IMR-90 (cell line): ENCODE measurements around the gene DLGAP4.

Source experiments
- CEBPB ChIP-seq: IDR thresholded peaks from 2 replicates; pipeline ENCODE4 v1.6.1; 2012; ENCODE audit warnings: low read depth, low read length, improper control_type of control experiment
- FOS ChIP-seq: fragments of 150-350 bp; IDR thresholded peaks from 2 replicates; pipeline ENCODE4 v1.6.1; 2016; ENCODE audit warnings: low read depth, low read length
- POLR2A ChIP-seq: IDR thresholded peaks from 2 replicates; pipeline ENCODE4 v1.6.1; 2012; ENCODE audit warnings: mild to moderate bottlenecking, low read depth, low read length
- RAD21 ChIP-seq: IDR thresholded peaks from 2 replicates; pipeline ENCODE4 v1.6.1; 2012; ENCODE audit warnings: low read length, improper control_type of control experiment
- RCOR1 ChIP-seq: IDR thresholded peaks from 2 replicates; pipeline ENCODE4 v1.6.1; 2012; ENCODE audit warnings: mild to moderate bottlenecking, low read length, improper control_type of control experiment; ENCODE audit not compliant: insufficient replicate concordance
- RFX5 ChIP-seq: IDR thresholded peaks from 2 replicates; pipeline ENCODE4 v1.8.0; 2012; ENCODE audit warnings: low read depth, mild to moderate bottlenecking, low read length, moderate library complexity
- SMC3 ChIP-seq: fragments of 150-350 bp; IDR thresholded peaks from 2 replicates; pipeline ENCODE4 v1.6.1; 2016; ENCODE audit warnings: low read depth, mild to moderate bottlenecking, antibody characterized with exemption, low read length, moderate library complexity
- TF ChIP-seq, protein P1 (sequence below): conservative IDR thresholded peaks from 2 replicates; pipeline ENCODE4 v1.5.1; 2012; ENCODE audit warnings: mild to moderate bottlenecking, low read depth, low read length, improper control_type of control experiment
- TF ChIP-seq, protein P2 (sequence below): fragments of 150-350 bp; IDR thresholded peaks from 2 replicates; pipeline ENCODE4 v1.6.1; 2017; ENCODE audit warnings: mild to moderate bottlenecking, antibody characterized with exemption, low read length, low read depth

DNA sequence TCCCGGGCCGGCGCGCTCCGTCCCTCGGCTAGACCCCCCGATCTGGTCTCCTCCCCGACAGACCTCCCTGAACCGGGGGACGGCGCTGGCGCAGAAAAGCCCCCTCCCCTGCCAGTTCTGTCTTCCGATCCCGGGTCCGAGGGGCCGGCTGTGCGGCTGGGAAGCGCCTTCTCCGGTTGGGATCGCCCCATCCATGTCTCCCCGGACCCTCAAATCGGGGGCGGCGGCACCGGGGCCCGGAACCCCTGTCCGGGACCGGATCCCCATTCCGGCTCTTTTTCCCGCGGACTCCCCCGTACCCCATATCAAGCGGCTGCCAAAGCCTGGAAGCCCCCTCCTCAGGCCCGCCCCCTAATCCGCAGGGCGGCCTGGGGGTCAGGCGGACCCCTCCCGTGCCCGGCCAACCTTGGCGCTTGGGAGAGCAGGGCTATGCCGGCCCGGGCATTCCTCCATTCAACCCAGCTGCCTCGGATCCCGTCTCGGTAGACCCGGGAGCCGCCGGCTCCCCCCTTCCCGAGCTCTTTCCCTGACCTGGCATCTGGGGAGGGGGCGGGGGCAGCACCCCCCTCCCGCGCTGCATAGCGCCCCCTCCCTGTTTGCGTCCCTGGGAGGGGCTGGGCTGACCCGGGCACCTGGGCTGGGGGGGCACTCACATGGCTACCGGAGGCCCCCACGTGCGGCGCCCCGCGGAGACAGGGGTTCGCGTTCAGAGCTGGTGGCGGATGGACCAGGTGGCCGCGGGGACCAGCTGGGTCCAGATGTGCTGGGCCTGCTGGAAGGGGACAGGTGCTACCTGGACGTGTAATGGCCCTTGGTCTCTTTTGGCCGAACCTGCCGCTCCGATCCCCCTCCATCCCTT, 643 bp downstream of the DLGAP4 start:
- TF ChIP-seq, protein P1, sequence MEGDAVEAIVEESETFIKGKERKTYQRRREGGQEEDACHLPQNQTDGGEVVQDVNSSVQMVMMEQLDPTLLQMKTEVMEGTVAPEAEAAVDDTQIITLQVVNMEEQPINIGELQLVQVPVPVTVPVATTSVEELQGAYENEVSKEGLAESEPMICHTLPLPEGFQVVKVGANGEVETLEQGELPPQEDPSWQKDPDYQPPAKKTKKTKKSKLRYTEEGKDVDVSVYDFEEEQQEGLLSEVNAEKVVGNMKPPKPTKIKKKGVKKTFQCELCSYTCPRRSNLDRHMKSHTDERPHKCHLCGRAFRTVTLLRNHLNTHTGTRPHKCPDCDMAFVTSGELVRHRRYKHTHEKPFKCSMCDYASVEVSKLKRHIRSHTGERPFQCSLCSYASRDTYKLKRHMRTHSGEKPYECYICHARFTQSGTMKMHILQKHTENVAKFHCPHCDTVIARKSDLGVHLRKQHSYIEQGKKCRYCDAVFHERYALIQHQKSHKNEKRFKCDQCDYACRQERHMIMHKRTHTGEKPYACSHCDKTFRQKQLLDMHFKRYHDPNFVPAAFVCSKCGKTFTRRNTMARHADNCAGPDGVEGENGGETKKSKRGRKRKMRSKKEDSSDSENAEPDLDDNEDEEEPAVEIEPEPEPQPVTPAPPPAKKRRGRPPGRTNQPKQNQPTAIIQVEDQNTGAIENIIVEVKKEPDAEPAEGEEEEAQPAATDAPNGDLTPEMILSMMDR, result no peak
- TF ChIP-seq POLR2A, result no peak
- TF ChIP-seq, protein P2, sequence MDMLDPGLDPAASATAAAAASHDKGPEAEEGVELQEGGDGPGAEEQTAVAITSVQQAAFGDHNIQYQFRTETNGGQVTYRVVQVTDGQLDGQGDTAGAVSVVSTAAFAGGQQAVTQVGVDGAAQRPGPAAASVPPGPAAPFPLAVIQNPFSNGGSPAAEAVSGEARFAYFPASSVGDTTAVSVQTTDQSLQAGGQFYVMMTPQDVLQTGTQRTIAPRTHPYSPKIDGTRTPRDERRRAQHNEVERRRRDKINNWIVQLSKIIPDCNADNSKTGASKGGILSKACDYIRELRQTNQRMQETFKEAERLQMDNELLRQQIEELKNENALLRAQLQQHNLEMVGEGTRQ, result no peak
- no peak for TF ChIP-seq FOS
- TF ChIP-seq SMC3, result no peak
- no peak for TF ChIP-seq RCOR1
- TF ChIP-seq RAD21, result no peak
- TF ChIP-seq CEBPB, result no peak
- no peak for TF ChIP-seq RFX5
